ENCODE measurements around the gene EXOC5. TPM values are rescaled to one million over a fixed set of nuclear protein-coding genes. Genes with fewer than 3 reads are reported as not detected.
"Not testable (repeated sequence)": the region's sequence is repeated elsewhere in the genome, so short reads cannot be mapped to it uniquely, and the experiment has no call there.

EXOC5 gene
- total RNA-seq, 1 donor from 2014 or later, result 48.5 TPM

GRCh38 chr14:57254884-57255283, 13.8 kb downstream of the EXOC5 start:
- no peak for DNase-seq (ENCODE audit: low spot score in 2 of 2, unreplicated experiment in 2 of 2)
- peaks cover 5% of the 10 kb centered on the region for H3K9me3 Mint-ChIP-seq
- peaks cover 15% of the 10 kb centered on the region for H3K36me3 Mint-ChIP-seq
- no peak for TF ChIP-seq CTCF (IDR thresholded peaks at IDR 0.05; ENCODE audit: unreplicated experiment)
- no peak overlapping the region for H3K4me3 Mint-ChIP-seq
- no peaks in the 10 kb centered on the region for H3K27me3 Mint-ChIP-seq (ENCODE audit: low read depth)
- no peaks in the 10 kb centered on the region for H3K4me1 Mint-ChIP-seq
- no peak overlapping the region for H3K27ac Mint-ChIP-seq

GRCh38 chr14:57246933-57247657, 21.6 kb downstream of the EXOC5 start:
- Mint-ChIP-seq H3K27me3 (ENCODE audit: low read depth) (no peaks in the 10 kb centered on the region), H3K4me1 (no peaks in the 10 kb centered on the region), H3K4me3 (no peak overlapping the region), H3K9me3 (no peaks in the 10 kb centered on the region), H3K36me3 (peaks cover 6% of the 10 kb centered on the region), H3K27ac (no peak overlapping the region)
- no peak for DNase-seq (ENCODE audit: low spot score in 2 of 2, unreplicated experiment in 2 of 2)
- no peak for TF ChIP-seq CTCF (IDR thresholded peaks at IDR 0.05; ENCODE audit: unreplicated experiment)

- no peak overlapping the region for H3K27ac Mint-ChIP-seq
- TF ChIP-seq CTCF (IDR thresholded peaks at IDR 0.05; ENCODE audit: unreplicated experiment), result no peak
- no peaks in the 10 kb centered on the region for H3K9me3 Mint-ChIP-seq
- H3K4me1 Mint-ChIP-seq, result no peaks in the 10 kb centered on the region
- H3K27me3 Mint-ChIP-seq (ENCODE audit: low read depth), result no peaks in the 10 kb centered on the region
- H3K4me3 Mint-ChIP-seq, result no peak overlapping the region
- no peak for DNase-seq (ENCODE audit: low spot score in 2 of 2, unreplicated experiment in 2 of 2)
- H3K36me3 Mint-ChIP-seq, result peaks cover 6% of the 10 kb centered on the region
Measured at GRCh38 chr14:57245941-57246340, 22.8 kb downstream of the EXOC5 start.

GRCh38 chr14:57244106-57244505, 24.6 kb downstream of the EXOC5 start:
- no peak for DNase-seq (ENCODE audit: low spot score in 2 of 2, unreplicated experiment in 2 of 2)
- peaks cover 6% of the 10 kb centered on the region for H3K36me3 Mint-ChIP-seq
- no peak for TF ChIP-seq CTCF (IDR thresholded peaks at IDR 0.05; ENCODE audit: unreplicated experiment)
- no peaks in the 10 kb centered on the region for H3K9me3 Mint-ChIP-seq
- no peak overlapping the region for H3K4me3 Mint-ChIP-seq
- H3K27ac Mint-ChIP-seq, result no peak overlapping the region
- H3K4me1 Mint-ChIP-seq, result no peaks in the 10 kb centered on the region
- H3K27me3 Mint-ChIP-seq (ENCODE audit: low read depth), result no peaks in the 10 kb centered on the region

GRCh38 chr14:57243320-57243719, 25.4 kb downstream of the EXOC5 start:
- no peak for TF ChIP-seq CTCF (IDR thresholded peaks at IDR 0.05; ENCODE audit: unreplicated experiment)
- Mint-ChIP-seq H3K4me1 (no peaks in the 10 kb centered on the region), H3K4me3 (no peak overlapping the region), H3K9me3 (no peaks in the 10 kb centered on the region), H3K27me3 (ENCODE audit: low read depth) (no peaks in the 10 kb centered on the region), H3K36me3 (peaks cover 6% of the 10 kb centered on the region), H3K27ac (no peak overlapping the region)
- no peak for DNase-seq (ENCODE audit: low spot score in 2 of 2, unreplicated experiment in 2 of 2)

GRCh38 chr14:57240115-57240514, 28.6 kb downstream of the EXOC5 start:
- not testable (repeated sequence) for H3K9me3 Mint-ChIP-seq; H3K36me3 Mint-ChIP-seq; DNase-seq (ENCODE audit: low spot score in 2 of 2, unreplicated experiment in 2 of 2); H3K27me3 Mint-ChIP-seq (ENCODE audit: low read depth); H3K4me1 Mint-ChIP-seq; H3K27ac Mint-ChIP-seq; H3K4me3 Mint-ChIP-seq
